ENCODE results near the gene STK32B.

DNA sequence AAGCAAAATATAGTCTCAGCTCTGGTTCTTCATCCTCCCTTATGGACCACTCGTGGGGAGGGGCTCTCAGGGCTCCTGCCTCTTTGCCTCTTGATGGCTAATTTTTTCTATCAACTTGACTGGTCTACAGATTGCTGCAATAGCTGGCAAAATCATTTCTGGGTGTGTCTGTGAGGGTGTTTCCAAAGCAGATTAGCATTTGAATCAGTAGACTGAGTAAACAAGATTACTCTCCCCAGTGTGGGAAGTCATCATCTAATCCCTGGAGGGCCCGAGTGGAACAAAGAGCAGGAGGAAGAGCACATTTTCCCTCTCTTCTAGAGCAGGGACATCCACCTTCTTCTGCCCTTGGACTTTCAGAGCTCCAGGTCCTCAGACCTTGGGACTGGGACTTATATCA is 153.5 kb downstream of the STK32B start:
- TF ChIP-seq, protein P1, sequence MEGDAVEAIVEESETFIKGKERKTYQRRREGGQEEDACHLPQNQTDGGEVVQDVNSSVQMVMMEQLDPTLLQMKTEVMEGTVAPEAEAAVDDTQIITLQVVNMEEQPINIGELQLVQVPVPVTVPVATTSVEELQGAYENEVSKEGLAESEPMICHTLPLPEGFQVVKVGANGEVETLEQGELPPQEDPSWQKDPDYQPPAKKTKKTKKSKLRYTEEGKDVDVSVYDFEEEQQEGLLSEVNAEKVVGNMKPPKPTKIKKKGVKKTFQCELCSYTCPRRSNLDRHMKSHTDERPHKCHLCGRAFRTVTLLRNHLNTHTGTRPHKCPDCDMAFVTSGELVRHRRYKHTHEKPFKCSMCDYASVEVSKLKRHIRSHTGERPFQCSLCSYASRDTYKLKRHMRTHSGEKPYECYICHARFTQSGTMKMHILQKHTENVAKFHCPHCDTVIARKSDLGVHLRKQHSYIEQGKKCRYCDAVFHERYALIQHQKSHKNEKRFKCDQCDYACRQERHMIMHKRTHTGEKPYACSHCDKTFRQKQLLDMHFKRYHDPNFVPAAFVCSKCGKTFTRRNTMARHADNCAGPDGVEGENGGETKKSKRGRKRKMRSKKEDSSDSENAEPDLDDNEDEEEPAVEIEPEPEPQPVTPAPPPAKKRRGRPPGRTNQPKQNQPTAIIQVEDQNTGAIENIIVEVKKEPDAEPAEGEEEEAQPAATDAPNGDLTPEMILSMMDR (IDR thresholded peaks at IDR 0.05): no peak
- TF ChIP-seq POLR2A (IDR thresholded peaks at IDR 0.05): no peak
